HEK293 (cell line): ENCODE data around the gene JCAD.

Experiments used
- CTCF ChIA-PET: fragments of 350-600 bp; formaldehyde crosslinking; extraction: SDS; loops from one replicate; lab custom pipeline; 2021; ENCODE audit warnings: antibody characterized with exemption; lab: Yijun Ruan, JAX
- POLR2A ChIA-PET: fragments of 300-600 bp; formaldehyde crosslinking; extraction: SDS; loops from one replicate; lab custom pipeline; 2020; ENCODE audit warnings: antibody characterized with exemption, inconsistent platforms; lab: Yijun Ruan, JAX
- H3K27ac ChIP-seq: fragments of 200-500 bp; sonication (Bioruptor generic); 2 replicates; pipeline ENCODE4 v1.5.1; 2014; ENCODE audit warnings: low read depth, low read length, control low read depth, inconsistent platforms; ENCODE audit errors: extremely low read depth
- H3K36me3 ChIP-seq, 2 experiments: fragments of 200-500 bp in 1 of 2; sonication (Bioruptor generic) in 1 of 2; 1 replicate in 1 of 2; 2 replicates in 1 of 2; pipeline ENCODE4 v1.5.1; 2014 to 2017; ENCODE audit warnings: inconsistent platforms in 2 of 2, low read length in 2 of 2; ENCODE audit not compliant: control insufficient read depth in 2 of 2, insufficient read depth in 1 of 2
- H3K4me1 ChIP-seq: fragments of 200-500 bp; sonication (Bioruptor generic); 2 replicates; pipeline ENCODE4 v1.5.1; 2014; ENCODE audit warnings: mild to moderate bottlenecking, low read length, inconsistent platforms; ENCODE audit not compliant: control insufficient read depth, insufficient read depth
- H3K4me3 ChIP-seq: 2 replicates; pipeline ENCODE4 v1.5.1; 2011; ENCODE audit warnings: low read depth, mild to moderate bottlenecking, control low read depth, low read length, moderate library complexity
- H3K9me3 ChIP-seq: fragments of 200-500 bp; sonication (Bioruptor generic); 2 replicates; pipeline ENCODE4 v1.5.1; 2014; ENCODE audit warnings: low read depth, low read length, inconsistent platforms; ENCODE audit not compliant: control insufficient read depth, insufficient read depth
- FEZF1 ChIP-seq: fragments of 450-650 bp; formaldehyde crosslinking; IDR thresholded peaks from 2 replicates; pipeline ENCODE4 v1.5.1; 2016; ENCODE audit warnings: missing biosample characterization, missing genetic modification characterization
- REPIN1 ChIP-seq: fragments of 450-650 bp; formaldehyde crosslinking; IDR thresholded peaks from 2 replicates; pipeline ENCODE4 v1.5.1; 2017; ENCODE audit warnings: missing biosample characterization, missing genetic modification characterization, low read depth
- SCRT1 ChIP-seq: fragments of 450-650 bp; formaldehyde crosslinking; IDR thresholded peaks from 2 replicates; pipeline ENCODE4 v1.5.1; 2016; ENCODE audit warnings: missing biosample characterization, missing genetic modification characterization, borderline replicate concordance
- SCRT2 ChIP-seq: fragments of 450-650 bp; formaldehyde crosslinking; IDR thresholded peaks from 2 replicates; pipeline ENCODE4 v1.5.1; 2016; ENCODE audit warnings: missing biosample characterization, missing genetic modification characterization
- ZBTB1 ChIP-seq: fragments of 450-650 bp; formaldehyde crosslinking; IDR thresholded peaks from 2 replicates; pipeline ENCODE4 v1.5.1; 2016; ENCODE audit warnings: missing biosample characterization, missing genetic modification characterization
- ZFP41 ChIP-seq: fragments of 450-650 bp; formaldehyde crosslinking; IDR thresholded peaks from 2 replicates; pipeline ENCODE4 v1.5.1; 2016; ENCODE audit warnings: missing biosample characterization, missing genetic modification characterization, borderline replicate concordance
- ZNF138 ChIP-seq: fragments of 450-650 bp; formaldehyde crosslinking; IDR thresholded peaks from 2 replicates; pipeline ENCODE4 v1.5.1; 2016; ENCODE audit warnings: missing biosample characterization, missing genetic modification characterization, borderline replicate concordance
- ZNF184 ChIP-seq: fragments of 450-650 bp; IDR thresholded peaks from 2 replicates; pipeline ENCODE4 v1.5.1; 2018; ENCODE audit warnings: missing biosample characterization, mild to moderate bottlenecking, missing genetic modification characterization
- ZNF341 ChIP-seq: fragments of 450-650 bp; formaldehyde crosslinking; IDR thresholded peaks from 2 replicates; pipeline ENCODE4; 2016; ENCODE audit warnings: low read depth, missing biosample characterization, missing genetic modification characterization
- ZNF394 ChIP-seq: fragments of 450-650 bp; formaldehyde crosslinking; IDR thresholded peaks from 2 replicates; pipeline ENCODE4 v1.5.1; 2016; ENCODE audit warnings: missing biosample characterization, missing genetic modification characterization, mild to moderate bottlenecking, moderate library complexity, borderline replicate concordance
- ZNF560 ChIP-seq: fragments of 450-650 bp; formaldehyde crosslinking; IDR thresholded peaks from 2 replicates; pipeline ENCODE4 v1.5.1; 2017; ENCODE audit warnings: missing biosample characterization, missing genetic modification characterization, borderline replicate concordance
- ZNF571 ChIP-seq: fragments of 450-650 bp; formaldehyde crosslinking; IDR thresholded peaks from 2 replicates; pipeline ENCODE4 v1.5.0; 2017; ENCODE audit warnings: missing biosample characterization, missing genetic modification characterization
- ZNF677 ChIP-seq: fragments of 450-650 bp; IDR thresholded peaks from 2 replicates; pipeline ENCODE4 v1.5.0; 2018; ENCODE audit warnings: missing biosample characterization, mild to moderate bottlenecking, missing genetic modification characterization, moderate library complexity
- TF ChIP-seq, protein P1 (sequence below): fragments of 450-650 bp; formaldehyde crosslinking; IDR thresholded peaks from 2 replicates; pipeline ENCODE4 v1.5.1; 2016; ENCODE audit warnings: missing biosample characterization, missing genetic modification characterization
- TF ChIP-seq, protein P2 (sequence below): fragments of 450-650 bp; formaldehyde crosslinking; IDR thresholded peaks from 2 replicates; pipeline ENCODE4 v1.5.1; 2016; ENCODE audit warnings: missing biosample characterization, missing genetic modification characterization
- TF ChIP-seq, protein P3 (sequence below): fragments of 450-650 bp; formaldehyde crosslinking; IDR thresholded peaks from 2 replicates; pipeline ENCODE4 v1.5.1; 2017; ENCODE audit warnings: missing biosample characterization, missing genetic modification characterization
- TF ChIP-seq, protein P4 (sequence below): IDR thresholded peaks from 2 replicates; pipeline ENCODE4 v1.6.1; 2011; ENCODE audit warnings: mild to moderate bottlenecking, low read depth, low read length, borderline replicate concordance
- TF ChIP-seq, protein P5 (sequence below): fragments of 450-650 bp; formaldehyde crosslinking; optimal IDR thresholded peaks from 2 replicates; pipeline ENCODE3; 2016; ENCODE audit warnings: missing biosample characterization, mild to moderate bottlenecking, missing genetic modification characterization
- TF ChIP-seq, protein P6 (sequence below): fragments of 450-650 bp; formaldehyde crosslinking; IDR thresholded peaks from 2 replicates; pipeline ENCODE4 v1.5.1; 2016; ENCODE audit warnings: missing biosample characterization, missing genetic modification characterization
- TF ChIP-seq, protein P7 (sequence below): fragments of 450-650 bp; formaldehyde crosslinking; IDR thresholded peaks from 2 replicates; pipeline ENCODE4 v1.5.1; 2016; ENCODE audit warnings: missing biosample characterization, missing genetic modification characterization

JCAD gene

DNA sequence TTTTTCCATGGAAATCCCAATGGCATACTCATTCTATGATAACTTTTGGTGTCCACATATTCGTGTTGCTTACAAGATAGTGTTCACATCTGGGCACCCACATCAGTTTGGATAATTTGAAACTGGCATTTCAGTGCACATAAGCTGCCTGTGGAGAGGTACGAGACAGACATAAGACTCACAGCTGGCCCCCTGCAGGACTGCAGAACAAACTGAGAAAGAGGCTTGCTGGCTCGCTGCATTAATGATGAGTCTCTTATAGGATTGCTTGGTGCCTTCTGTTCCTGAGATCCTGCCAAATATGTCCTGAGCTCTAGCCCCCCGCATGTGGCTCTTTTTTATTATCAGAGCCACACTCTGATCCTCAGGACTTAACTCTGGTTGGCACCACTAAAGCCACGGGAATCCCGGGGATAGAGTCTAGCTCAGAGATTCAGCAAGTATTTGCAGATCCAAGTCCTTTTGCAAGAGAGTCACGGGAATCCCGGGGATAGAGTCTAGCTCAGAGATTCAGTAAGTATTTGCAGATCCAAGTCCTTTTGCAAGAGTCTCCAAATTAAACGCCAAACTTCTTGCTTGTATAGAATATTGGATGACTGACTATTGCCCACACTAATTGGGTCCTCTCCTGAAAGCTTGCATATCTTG is 34.0 kb upstream of the JCAD start:
- H3K4me3 ChIP-seq = no peak overlapping the region
- no peaks in the 10 kb centered on the region for H3K36me3 ChIP-seq
- ChIA-PET CTCF (interaction anchor here (1.0 kb wide), 1 partner anchor 21 kb away, joined by 4 read pairs; no protein-coding TSS in a partner anchor), POLR2A (no interaction called here)
- H3K4me1 ChIP-seq = no peaks in the 10 kb centered on the region; the same call in 1 of the 2 replicates
- H3K27ac ChIP-seq = no peak overlapping the region
- TF ChIP-seq ZBTB1 (tag by site-specific recombination) (no peak), SCRT2 (tag by site-specific recombination) (no peak), ZFP41 (tag by site-specific recombination) (no peak), FEZF1 (tag by site-specific recombination) (no peak), SCRT1 (tag by site-specific recombination) (no peak), ZNF184 (no peak), ZNF394 (tag by site-specific recombination) (no peak), ZNF560 (tag by site-specific recombination) (no peak), ZNF571 (no peak), ZNF138 (no peak), ZNF341 (tag by site-specific recombination) (no peak), REPIN1 (tag by site-specific recombination) (no peak), ZNF677 (tag by site-specific recombination) (no peak)
- TF ChIP-seq, protein P1, sequence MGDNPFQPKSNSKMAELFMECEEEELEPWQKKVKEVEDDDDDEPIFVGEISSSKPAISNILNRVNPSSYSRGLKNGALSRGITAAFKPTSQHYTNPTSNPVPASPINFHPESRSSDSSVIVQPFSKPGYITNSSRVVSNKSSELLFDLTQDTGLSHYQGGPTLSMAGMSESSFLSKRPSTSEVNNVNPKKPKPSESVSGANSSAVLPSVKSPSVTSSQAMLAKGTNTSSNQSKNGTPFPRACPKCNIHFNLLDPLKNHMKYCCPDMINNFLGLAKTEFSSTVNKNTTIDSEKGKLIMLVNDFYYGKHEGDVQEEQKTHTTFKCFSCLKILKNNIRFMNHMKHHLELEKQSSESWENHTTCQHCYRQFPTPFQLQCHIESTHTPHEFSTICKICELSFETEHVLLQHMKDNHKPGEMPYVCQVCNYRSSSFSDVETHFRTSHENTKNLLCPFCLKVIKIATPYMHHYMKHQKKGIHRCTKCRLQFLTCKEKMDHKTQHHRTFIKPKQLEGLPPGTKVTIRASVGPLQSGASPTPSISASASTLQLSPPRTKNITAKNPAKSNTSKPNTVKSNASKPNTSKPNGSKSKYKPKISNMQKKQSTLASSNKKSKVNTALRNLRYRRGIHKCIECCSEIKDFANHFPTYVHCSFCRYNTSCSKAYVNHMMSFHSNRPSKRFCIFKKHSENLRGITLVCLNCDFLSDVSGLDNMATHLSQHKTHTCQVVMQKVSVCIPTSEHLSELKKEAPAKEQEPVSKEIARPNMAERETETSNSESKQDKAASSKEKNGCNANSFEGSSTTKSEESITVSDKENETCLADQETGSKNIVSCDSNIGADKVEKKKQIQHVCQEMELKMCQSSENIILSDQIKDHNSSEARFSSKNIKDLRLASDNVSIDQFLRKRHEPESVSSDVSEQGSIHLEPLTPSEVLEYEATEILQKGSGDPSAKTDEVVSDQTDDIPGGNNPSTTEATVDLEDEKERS (tag by site-specific recombination) = no peak
- TF ChIP-seq, protein P2, sequence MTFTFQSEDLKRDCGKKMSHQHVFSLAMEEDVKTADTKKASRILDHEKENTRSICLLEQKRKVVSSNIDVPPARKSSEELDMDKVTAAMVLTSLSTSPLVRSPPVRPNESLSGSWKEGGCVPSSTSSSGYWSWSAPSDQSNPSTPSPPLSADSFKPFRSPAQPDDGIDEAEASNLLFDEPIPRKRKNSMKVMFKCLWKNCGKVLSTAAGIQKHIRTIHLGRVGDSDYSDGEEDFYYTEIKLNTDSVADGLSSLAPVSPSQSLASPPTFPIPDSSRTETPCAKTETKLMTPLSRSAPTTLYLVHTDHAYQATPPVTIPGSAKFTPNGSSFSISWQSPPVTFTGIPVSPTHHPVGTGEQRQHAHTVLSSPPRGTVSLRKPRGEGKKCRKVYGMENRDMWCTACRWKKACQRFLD (tag by site-specific recombination) = no peak
- TF ChIP-seq, protein P3, sequence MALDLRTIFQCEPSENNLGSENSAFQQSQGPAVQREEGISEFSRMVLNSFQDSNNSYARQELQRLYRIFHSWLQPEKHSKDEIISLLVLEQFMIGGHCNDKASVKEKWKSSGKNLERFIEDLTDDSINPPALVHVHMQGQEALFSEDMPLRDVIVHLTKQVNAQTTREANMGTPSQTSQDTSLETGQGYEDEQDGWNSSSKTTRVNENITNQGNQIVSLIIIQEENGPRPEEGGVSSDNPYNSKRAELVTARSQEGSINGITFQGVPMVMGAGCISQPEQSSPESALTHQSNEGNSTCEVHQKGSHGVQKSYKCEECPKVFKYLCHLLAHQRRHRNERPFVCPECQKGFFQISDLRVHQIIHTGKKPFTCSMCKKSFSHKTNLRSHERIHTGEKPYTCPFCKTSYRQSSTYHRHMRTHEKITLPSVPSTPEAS (tag by site-specific recombination) = no peak
- TF ChIP-seq, protein P4, sequence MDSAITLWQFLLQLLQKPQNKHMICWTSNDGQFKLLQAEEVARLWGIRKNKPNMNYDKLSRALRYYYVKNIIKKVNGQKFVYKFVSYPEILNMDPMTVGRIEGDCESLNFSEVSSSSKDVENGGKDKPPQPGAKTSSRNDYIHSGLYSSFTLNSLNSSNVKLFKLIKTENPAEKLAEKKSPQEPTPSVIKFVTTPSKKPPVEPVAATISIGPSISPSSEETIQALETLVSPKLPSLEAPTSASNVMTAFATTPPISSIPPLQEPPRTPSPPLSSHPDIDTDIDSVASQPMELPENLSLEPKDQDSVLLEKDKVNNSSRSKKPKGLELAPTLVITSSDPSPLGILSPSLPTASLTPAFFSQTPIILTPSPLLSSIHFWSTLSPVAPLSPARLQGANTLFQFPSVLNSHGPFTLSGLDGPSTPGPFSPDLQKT = no peak
- TF ChIP-seq, protein P5, sequence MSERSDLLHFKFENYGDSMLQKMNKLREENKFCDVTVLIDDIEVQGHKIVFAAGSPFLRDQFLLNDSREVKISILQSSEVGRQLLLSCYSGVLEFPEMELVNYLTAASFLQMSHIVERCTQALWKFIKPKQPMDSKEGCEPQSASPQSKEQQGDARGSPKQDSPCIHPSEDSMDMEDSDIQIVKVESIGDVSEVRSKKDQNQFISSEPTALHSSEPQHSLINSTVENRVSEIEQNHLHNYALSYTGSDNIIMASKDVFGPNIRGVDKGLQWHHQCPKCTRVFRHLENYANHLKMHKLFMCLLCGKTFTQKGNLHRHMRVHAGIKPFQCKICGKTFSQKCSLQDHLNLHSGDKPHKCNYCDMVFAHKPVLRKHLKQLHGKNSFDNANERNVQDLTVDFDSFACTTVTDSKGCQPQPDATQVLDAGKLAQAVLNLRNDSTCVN (tag by site-specific recombination) = no peak
- TF ChIP-seq, protein P6, sequence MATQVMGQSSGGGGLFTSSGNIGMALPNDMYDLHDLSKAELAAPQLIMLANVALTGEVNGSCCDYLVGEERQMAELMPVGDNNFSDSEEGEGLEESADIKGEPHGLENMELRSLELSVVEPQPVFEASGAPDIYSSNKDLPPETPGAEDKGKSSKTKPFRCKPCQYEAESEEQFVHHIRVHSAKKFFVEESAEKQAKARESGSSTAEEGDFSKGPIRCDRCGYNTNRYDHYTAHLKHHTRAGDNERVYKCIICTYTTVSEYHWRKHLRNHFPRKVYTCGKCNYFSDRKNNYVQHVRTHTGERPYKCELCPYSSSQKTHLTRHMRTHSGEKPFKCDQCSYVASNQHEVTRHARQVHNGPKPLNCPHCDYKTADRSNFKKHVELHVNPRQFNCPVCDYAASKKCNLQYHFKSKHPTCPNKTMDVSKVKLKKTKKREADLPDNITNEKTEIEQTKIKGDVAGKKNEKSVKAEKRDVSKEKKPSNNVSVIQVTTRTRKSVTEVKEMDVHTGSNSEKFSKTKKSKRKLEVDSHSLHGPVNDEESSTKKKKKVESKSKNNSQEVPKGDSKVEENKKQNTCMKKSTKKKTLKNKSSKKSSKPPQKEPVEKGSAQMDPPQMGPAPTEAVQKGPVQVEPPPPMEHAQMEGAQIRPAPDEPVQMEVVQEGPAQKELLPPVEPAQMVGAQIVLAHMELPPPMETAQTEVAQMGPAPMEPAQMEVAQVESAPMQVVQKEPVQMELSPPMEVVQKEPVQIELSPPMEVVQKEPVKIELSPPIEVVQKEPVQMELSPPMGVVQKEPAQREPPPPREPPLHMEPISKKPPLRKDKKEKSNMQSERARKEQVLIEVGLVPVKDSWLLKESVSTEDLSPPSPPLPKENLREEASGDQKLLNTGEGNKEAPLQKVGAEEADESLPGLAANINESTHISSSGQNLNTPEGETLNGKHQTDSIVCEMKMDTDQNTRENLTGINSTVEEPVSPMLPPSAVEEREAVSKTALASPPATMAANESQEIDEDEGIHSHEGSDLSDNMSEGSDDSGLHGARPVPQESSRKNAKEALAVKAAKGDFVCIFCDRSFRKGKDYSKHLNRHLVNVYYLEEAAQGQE (tag by site-specific recombination) = no peak
- TF ChIP-seq, protein P7, sequence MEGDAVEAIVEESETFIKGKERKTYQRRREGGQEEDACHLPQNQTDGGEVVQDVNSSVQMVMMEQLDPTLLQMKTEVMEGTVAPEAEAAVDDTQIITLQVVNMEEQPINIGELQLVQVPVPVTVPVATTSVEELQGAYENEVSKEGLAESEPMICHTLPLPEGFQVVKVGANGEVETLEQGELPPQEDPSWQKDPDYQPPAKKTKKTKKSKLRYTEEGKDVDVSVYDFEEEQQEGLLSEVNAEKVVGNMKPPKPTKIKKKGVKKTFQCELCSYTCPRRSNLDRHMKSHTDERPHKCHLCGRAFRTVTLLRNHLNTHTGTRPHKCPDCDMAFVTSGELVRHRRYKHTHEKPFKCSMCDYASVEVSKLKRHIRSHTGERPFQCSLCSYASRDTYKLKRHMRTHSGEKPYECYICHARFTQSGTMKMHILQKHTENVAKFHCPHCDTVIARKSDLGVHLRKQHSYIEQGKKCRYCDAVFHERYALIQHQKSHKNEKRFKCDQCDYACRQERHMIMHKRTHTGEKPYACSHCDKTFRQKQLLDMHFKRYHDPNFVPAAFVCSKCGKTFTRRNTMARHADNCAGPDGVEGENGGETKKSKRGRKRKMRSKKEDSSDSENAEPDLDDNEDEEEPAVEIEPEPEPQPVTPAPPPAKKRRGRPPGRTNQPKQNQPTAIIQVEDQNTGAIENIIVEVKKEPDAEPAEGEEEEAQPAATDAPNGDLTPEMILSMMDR (tag by site-specific recombination) = no peak
- H3K9me3 ChIP-seq = no peaks in the 10 kb centered on the region
